HG03571 (cell line): ENCODE results near the gene USB1.
"Not testable (repeated sequence)": the region's sequence is repeated elsewhere in the genome, so short reads cannot be mapped to it uniquely, and the experiment has no call there.

Experiments used
- ATAC-seq: cut with Tn5 transposase; IDR thresholded peaks from one replicate; pipeline ENCODE4 v1.9.1; 2021; ENCODE audit not compliant: unreplicated experiment

Gene USB1

DNA sequence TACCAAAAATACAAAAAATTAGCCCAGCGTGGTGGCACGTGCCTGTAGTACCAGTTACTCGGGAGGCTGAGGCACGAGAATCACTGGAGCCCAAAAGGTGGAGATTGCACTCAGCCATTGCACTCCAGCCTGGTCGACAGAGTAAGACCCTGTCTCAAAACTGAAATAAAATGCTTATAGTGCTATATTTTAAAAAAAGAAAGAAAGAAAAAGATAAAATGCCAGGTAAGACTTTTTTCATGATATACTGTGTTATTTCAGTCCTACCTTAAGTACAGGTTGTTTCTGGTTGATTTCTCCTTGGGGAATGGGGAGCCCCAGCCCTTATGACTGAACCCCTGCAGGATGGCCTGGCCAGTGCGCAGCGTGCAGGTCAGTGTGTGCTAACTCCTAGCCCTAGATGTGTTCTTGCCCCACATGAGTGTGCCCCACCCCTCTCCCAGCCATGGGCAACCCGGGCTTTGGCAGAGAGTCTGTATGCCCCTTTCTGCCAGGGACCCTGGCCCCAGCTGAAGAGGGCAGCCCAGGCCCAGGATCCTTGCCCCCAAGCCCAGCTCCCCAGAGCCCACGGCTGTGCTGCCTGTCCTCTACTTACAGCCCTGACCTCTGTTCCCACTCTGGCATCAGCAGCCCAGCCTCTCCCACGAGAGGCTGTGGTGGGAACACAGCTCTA, 31.6 kb upstream of the USB1 start:
- ATAC-seq = no peak

DNA sequence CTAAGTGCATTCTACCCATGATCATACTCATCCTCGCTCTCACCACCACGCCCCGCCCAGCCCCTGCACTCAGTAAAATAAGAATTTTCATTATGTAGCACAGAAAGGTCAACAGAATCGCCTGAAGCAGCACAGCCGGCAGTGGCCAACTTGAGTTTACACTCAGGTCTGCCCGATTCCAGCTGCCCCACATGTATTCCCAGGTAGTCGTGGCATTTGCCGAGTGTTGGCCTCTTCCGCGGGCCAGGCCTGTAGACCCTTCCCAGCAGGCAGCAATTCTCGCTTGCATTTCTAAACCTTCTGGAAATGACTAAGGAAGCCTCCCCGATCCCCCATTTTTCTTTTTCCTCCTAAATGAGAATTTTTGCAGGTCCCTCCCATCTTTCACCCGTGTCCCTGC, 30.9 kb upstream of the USB1 start:
- ATAC-seq = no peak

DNA sequence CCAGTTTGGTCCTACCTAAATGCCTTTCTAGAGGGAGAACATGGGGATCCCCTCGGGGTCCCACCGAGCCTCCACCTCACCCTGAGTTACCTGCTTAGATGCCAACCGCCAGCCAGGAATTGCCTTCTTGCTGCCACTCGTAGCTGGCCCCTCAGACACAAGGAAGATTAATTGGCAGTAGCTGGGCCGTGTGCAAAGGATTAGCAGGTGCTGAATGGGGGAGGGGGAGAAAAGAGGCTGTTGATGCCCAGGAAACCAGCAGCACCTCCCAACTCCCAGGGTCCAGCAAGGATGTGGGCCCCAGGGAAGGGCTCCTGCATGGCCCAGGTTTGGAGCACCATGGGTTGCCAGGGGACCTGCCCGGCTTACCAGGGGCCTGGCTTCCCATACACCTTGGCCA, 30.2 kb upstream of the USB1 start, which contains the start of gene CNGB1:
Gene CNGB1 (minus strand): TSS at position 159 of the 400 bp plus-strand sequence. CDS start 3,842 bp downstream, outside the sequence.
- ATAC-seq = no peak

DNA sequence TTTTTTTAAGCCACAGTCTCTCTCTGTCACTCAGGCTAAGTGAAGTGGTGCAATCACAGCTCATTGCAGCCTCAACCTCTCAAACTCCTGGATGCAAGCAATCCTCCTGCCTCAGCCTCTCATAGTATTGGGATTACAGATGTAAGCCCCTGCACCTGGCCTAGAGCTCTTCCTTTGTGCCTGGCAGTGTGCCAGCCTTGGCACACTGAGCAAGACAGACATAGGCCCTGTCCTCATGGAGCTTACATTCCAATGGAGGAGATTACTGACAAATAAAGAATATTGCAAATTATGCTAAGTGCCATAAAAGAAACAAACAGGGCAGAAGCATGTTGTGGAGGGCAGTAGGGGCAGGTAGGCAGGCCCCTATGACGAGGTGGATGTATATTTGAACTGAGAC, 29.4 kb upstream of the USB1 start:
- ATAC-seq = no peak

DNA sequence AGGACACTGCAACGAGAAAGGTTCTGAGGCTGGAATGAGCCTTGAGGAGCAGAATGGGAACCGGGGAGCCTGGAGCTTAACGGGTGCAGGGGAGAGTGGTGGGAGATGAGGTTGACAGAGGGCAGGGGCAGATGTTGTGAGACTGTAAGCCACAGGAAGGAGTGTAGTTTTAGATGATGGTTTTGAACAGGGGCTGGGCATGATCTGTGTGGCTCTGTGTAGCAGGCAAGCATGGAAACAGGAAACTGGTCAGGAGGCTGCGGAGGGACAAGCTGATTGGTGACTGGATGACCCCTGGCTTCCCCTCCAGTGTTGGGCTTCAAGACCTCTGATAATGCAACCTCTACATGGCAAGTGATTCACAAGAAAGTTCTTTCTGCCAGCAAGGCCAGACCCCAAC, 28.9 kb upstream of the USB1 start:
- no peak for ATAC-seq

DNA sequence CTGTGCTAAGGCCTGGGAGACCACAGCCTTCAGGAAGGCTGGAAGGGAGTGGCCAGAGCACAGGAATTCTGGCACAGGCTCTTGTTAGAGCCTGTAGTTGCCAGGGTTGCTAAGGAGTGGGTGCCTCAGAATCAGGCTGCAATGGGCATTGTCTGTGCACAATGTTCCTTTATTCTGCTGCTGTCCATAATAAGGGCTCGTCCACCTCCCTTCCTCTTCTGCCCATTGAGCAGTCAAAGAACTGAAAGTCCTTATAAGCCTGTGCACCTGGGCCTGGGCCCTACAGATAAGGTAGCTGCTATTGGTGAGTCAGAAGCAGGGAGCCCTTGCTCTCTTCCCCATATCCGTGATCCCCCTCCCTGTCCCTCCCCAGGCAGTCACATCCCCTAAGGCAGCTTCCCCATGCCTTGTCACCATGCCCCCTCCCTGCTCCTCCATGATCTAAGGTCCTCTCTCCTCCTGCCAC, 24.8 kb upstream of the USB1 start:
- ATAC-seq = no peak

DNA sequence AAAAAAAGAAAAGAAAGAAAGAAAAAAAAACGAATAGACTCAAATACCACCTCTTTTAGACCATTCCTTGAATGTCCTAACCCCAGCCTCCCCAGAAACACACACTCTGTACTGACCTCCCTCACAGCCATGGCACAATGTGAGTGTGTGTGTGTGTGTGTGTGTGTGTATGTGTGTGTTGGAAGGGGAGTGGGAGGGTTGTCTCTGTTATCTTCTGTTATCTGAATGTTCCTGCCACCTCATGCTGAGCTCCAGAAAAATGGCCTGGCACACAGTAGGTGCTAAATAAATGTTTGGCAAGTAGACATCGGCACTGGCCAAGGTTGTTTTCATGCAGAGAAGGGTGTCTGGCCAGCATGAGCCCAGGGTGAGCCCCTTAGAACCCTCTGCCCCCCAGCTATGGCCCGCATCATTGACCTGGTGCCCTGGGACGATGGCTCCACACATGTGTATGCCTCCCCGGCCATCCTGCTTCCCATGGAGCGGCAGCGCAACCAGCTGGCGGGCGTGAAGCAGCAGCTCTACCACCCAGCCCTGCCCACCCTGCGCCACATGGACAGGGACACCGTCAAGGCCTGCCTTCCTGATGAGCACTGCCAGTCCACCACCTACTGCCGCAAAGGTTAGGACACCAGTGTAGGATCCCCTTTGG, 23.7 kb upstream of the USB1 start:
- no peak for ATAC-seq

DNA sequence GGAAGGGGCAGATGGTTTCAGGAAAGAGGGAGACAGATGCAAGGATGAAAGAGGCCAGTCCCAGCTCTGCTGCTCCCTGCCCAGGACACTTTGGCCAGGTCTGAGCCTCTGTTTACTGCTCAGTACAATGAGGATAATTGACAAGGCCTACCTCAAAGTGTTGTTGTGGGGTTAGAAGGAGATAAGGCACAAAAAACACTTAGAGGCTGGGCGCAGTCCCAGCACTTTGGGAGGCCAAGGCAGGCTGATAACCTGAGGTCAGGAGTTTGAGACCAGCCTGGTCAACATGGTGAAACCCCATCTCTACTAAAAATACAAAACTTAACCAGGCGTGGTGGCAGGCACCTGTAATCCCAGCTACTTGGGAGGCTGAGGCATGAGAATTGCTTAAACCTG, 23.1 kb upstream of the USB1 start:
- not testable (repeated sequence) for ATAC-seq

DNA sequence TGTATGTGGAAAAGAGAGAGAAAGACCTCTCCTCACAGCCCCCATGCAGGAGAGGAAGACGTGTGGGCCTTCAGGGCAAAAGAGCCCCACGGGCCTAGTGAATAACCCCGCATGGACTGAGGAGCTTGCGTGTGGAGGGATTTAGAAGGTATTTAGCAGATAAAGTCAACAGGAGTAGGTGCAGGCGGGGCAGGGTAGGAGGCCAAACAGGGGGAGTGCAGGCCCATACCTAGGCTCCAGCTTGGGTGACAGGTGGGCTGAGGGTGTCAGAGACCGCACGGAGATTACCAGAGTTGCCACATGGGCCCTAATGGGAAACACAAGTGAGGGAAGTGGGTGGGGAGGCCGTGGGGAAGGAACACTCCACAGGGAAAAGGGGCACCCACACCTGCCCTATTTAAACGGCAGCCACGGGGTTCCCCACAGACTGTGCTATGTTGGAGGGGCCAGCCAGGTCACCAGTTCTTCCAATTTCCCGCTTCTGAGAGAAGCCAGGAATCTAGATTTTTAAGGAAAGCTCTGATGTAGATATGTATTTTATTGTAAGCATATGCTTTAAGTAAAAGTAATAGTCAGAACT, 22.1 kb upstream of the USB1 start:
- no peak for ATAC-seq

DNA sequence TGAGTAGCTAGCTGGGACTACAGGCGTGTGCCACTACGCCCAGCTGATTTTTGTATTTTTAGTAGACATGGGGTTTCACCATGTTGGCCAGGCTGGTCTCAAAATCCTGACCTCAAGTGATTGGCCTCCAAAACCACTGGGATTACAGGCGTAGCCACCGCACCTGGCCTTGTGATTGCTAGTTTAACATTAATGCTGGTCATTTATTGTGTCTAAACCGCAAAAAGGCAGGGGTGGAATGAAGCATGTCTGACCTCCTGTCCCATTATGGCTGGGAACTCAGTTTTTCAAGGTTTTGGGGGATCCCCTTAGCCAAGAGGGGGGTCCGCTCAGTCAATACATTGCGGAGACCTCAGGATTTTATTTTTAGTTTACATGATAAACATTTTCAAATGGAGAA, 19.6 kb upstream of the USB1 start:
- no peak for ATAC-seq

DNA sequence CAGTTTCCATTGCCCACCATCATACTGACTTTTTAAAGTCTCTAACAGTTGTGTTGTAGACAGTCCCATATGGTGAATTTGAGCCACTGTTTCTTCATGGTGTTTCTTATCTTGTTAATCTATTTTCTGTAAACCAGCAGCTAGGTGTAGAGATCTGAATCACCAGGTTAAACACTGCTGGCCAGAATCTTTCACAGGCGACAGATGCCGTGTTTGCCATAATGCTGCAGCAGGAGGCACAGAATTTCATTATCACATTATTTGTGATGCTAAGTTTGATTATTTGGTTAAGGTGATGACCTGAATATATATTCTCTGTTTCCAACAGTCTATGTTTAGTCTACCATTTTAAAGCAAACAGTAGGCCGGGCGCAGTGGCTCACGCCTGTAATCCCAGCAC, 18.8 kb upstream of the USB1 start:
- no peak for ATAC-seq

DNA sequence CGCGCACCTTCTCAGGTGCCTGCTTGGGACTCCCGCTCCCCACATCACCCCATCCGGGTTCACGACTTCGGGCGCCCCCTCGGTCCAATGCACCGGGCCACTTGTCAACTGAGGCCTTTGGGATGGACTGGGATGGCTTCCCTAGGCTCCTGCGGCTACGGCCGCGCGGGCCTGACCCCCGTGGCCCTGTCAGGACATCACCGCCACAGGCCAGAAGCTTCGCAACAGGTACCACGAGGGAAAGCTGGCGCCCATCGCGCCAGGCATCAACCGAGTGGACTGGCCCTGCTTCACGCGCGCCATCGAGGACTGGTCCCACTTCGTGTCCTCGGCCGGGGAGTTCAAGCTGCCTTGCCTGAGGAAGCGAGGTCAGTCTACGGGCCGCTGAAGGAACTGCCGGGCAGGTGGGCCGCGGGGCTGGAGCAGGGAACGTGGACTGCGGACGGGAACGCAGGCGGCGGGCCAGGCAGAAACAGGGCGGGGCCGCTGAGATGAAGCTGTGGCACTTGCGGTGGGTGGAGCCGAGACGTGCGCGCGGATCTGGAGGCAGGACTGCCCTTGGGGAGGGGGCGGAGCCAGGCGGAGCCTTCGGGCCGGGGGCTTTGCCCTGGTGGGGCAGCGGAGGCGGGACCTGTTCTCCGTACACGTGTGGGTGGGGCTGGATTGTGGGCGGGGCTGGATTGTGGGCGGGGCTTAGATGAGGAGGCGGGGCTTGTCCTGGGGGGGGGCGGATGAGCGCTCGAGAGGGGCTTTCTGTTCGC, 16.6 kb upstream of the USB1 start:
- no peak for ATAC-seq

DNA sequence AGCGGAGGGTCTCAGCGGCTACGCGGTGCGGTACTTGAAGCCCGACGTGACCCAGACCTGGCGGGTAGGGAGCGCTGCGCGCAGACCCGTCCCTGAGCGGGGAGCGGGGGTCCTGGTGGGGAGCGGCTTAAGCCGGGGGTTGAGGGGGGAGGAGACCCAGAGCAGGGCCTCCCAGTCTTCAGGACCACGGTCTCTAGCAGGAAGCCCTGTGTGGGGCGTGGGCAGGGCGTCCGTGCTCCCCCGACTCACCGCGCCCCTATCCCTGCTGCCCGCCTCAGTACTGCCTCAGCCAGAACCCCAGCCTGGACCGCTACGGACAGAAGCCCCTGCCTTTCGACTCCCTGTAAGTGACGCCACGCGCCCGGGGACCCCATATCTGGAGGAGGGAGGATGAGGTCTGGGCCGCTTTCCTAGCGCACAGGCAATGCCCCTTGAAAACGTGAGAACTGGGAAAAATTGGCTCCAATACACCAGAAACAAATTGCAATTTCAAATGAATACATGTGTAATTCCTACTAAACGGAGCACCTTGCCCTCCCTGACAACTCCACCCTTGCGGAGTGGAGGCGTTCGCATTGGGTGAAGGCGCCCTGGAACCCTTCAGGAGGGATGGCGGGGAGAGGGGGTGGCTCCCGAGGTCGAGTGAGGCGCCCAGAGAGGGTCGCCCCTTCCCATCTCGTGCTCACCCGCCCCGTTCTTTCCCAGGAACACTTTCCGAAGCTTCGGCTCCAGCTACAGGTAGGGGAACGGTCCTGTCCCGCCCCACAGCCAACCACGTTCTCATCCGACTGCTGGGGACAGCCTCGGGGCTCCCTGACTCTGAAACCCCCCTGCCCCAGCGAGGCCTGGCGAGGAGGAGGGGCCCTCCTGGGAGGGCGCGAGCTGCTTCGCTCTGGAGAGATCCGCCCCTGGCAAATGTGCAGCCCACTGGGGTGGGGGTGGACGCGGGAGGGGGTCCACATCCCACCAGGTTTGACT, 15.7 kb upstream of the USB1 start:
- ATAC-seq = no peak

DNA sequence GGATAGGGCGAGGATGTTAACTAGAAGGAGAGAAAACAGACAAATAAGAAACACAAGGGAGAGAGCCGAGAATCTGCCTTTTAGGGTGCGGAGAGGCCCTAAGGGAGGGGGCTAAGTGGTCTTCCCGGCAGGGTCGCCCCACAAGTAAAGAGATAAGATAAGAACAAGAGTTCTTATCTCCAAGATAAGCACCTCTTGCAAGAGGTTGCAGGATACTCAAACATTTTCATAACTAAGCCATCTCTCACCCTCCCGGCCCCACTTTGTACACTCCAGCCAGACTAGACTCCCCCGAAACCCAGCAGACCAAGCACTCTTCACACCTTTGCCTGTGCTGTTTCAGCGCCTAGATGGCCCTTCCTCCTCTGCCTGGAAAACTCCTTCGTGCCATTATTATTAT, 15.0 kb upstream of the USB1 start:
- ATAC-seq = no peak

DNA sequence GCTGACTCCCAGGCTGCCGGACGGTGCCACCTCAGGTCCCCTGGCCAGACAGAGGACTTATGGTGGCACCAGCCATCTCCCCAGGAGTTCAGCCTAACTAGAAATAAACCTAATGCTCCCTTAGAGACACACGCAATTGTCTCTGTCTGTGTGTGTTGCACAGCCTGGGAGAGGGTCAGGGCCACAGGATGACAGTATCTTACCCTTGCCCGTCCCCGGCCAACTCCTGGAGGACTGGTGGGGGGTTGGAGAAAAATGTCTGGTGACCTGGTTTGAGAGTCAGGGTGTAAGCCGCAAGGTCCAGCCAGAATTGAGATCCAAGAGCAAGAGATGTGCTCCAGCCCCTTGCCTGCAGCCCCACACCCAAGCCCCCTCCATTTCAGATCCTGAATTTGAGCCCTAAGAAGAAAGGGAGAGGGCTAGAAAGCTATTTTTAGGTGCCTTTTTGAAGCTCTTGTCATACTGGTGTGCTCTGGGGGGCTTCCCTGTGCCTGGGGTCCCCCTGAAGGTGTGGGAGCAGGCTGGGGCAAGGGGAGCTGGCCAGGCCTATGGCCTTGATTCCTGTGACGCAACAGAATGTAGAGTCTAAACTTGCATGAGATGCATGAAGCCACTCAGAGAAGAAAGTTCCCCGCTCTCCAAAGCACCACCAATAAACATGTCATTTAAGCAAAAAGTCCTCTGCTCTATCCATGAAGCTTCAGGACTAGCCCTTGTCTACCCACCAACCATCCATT, 13.6 kb upstream of the USB1 start:
- no peak for ATAC-seq

DNA sequence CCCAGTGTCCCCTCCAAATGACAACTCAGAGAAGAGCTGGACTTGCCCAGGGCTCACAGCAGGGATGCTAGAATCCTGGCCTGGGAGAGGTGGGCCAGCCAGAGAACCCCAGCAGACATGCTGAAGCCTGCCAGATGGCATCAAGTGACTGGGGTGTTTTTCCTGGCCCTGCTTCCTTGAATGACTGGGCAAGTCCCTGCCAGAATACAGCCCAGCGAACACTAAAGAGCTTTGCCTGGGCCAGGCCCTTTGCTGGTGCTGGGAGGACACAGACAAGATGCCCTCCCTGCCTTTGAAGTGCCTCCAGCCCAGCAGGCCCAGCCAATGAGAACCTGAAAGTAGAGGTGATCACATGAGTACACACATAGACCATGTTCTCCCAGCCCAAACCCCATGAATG, 12.3 kb upstream of the USB1 start:
- ATAC-seq = no peak

DNA sequence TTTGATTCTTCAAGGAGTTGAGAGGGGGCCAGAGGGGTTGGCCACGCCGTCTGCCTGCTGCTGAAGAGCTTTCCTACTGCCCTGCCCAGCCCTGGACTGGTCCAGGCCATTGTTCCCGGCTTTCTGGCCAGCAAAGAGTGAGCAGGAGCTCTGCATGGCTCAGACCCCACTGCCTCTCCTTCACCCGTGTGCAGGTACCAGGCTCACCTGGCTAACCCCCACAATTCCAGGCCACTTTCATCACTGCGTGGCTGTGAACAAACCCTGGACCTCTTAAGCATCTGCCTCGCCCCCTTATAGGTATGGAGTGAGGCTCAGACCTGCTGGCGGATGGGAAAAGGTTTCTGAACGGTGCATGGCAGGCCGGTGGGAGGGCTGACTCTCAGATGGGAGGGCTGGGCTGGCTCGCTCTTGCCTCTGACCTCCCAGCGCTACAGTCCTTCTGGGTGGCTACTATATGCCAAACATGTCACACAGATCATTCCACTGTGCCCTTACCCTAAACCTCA, 9.6 kb upstream of the USB1 start:
- ATAC-seq = no peak

DNA sequence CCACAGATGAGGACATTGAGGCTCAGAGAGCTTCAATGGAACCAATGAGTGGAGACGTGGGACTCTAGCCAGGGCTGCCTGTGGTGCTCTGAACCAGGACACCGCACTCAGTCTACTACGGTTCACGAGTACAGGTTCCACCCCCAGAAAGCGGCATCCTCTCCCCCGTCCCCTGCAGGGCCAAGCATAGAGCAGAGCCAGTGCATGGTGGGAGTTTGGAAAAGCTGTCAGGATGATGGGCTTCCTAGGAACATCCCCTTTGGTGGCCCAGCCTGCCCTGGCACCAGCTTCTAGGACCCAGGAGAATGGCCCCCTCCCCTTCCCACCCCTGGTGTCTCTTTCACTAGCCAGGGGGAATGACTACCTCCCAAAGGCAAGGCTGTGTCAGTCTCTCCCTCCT, 9.1 kb upstream of the USB1 start:
- ATAC-seq = no peak

DNA sequence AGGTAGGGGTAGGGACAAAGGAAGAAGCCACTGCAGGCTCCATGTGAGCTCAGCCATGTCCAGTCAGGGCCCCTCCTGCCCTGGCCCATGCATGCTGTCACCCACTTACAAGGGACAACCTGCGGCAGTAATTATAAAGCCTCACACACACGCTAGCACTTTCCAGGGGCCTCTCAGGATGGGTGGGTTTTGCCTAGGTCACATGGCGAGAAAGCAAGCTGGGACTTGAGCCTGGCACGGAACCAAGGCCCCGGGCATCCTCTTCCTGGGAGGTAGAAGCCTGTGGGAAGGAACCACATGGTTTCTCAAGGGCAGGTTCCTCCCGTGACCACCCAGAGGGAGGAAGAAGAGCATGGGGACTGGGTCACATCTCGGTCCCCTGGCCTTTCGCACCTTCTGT, 7.8 kb upstream of the USB1 start:
- ATAC-seq = no peak

DNA sequence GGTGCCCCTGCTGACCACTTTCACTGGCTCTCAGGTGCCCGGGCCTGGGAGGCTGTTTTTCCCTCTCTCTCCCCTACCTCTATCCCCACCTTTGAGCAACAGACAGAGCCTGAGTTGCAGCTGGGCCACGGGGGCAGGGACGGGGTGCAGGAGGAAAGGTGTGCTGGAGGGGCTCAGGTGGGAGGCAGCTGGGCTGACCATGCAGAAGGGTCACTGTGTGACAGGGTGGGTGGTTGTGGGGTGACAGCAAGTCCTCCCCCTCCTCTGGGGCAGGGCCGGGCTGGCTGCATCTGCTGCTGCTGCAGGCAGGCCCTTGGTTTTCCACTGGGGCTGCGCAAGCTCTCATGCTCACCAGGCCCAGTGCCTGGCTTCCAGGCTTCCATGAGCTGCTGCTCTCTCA, 7.3 kb upstream of the USB1 start:
- no peak for ATAC-seq
